Right ventricle myocardium inferior (tissue), 1 donor: Measurements from ENCODE around the gene IFNA14. TPM values are rescaled to one million over a fixed set of nuclear protein-coding genes. Genes with fewer than 3 reads are reported as not detected.
"Not testable (repeated sequence)": the region's sequence is repeated elsewhere in the genome, so short reads cannot be mapped to it uniquely, and the experiment has no call there.

Experiments
- ATAC-seq: fragments of 200-7000 bp; cut with Tn5 transposase; one replicate; pipeline ENCODE4 v1.9.1; 2020; ENCODE audit warnings: mild to moderate bottlenecking, moderate library complexity
- DNase-seq: peaks from one replicate; pipeline ENCODE4 v3.0.0; 2021; ENCODE audit errors: missing footprints
- intact Hi-C: fragments of 100-400 bp; cut with DNase I; formaldehyde crosslinking; loops from one replicate; pipeline ENCODE4 v1.11.0; 2022
- total RNA-seq: library from RNA; stranded (reverse); fragmentation: NEBNext Ultra II Directional; extraction: Animal tissue kit (Norgen Biotek cat#: 25700); gene quantifications from one replicate; pipeline ENCODE4 v1.2.1, GENCODE V29; 2021
- donor health status: DM: no; HTN: yes; CAD: no; lungs with severe emphysema.

Gene IFNA14
- total RNA-seq, 1 donor from 2014 or later, result not detected

GRCh38 chr9:21233258-21233657 is 6.5 kb downstream of the IFNA14 start:
- DNase-seq (no peak), ATAC-seq (no peak)
- intact Hi-C loops, result no loop called here

GRCh38 chr9:21228122-21228521 is 11.7 kb downstream of the IFNA14 start, which contains the start of gene IFNA17:
TSS of gene IFNA17 (minus strand) at chr9:21228222. CDS start at chr9:21228173, 49 bp downstream.
- no peak for ATAC-seq
- intact Hi-C loops, result no loop called here
- DNase-seq, result no peak

DNA sequence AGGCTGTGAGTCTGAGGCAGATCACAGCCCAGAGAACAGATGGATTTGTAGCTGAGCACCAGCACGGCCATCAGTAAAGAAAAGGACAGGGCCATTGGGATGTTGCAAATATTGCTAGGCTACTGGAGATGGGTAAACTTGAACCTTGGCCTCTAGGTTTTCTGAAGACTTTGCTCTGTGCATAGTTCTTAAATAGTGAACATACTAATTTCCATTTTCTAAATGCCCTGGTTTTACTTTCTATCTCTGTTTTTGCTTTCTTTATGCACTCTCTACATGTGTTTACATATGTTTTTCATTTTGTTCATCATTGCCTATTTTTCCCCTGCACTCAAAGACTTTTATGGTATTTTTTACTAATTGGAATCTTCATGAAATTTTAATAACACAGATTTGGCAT is 22.6 kb downstream of the IFNA14 start, which contains the start of gene IFNA16:
Gene IFNA16, minus strand, starts transcription at position 101 of the 400 bp plus-strand sequence. Its CDS starts 6 bp downstream, at position 95.
- intact Hi-C loops, DNase-seq, ATAC-seq: not testable (repeated sequence)

DNA sequence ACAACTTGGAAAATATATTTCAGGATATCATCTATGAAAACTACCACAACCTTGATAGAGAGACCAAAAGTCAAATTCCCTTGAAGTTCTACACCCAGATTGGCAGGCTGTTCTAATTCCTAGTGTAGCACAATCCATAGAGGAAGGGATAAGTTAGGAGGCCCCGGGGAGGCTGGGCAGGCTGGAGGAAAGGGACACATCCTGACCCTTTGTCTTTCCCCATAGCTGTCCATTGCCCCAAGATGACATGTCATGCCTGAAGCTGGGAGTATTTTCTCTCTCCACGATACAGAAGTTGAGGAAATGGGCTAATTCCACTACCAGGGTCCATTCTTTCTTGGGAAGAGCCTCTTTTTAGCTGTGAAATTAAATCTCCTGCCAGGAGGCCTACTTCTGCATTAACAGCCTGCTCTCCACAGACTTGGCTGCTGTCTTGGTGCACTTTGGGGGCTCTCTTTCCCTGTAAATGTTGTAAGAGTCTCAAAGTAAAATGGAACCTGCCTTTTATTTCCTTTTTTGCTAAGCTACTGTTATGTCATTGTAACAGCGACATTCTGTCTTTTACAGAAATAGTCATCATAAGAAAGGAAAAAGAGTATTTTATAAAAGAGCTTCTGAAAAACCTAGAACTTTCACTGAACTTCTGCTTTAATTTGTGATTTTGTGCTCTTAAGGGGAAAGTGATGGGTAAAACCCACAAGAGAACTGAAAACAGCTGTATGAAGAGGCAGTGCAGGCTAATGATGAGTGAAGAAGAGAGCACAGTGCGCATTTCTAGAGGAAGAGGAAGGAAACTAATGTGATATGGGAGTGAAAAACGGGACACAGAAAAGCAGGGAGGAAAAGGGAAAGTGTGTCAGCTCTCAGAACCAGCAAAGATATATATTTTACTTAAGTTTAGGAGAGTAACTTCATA is 26.1 kb downstream of the IFNA14 start:
- ATAC-seq, intact Hi-C loops, DNase-seq: not testable (repeated sequence)

- DNase-seq, ATAC-seq: not testable (repeated sequence)
These were observed 27.6 kb downstream of the IFNA14 start for GRCh38 chr9:21212160-21212559.

DNA sequence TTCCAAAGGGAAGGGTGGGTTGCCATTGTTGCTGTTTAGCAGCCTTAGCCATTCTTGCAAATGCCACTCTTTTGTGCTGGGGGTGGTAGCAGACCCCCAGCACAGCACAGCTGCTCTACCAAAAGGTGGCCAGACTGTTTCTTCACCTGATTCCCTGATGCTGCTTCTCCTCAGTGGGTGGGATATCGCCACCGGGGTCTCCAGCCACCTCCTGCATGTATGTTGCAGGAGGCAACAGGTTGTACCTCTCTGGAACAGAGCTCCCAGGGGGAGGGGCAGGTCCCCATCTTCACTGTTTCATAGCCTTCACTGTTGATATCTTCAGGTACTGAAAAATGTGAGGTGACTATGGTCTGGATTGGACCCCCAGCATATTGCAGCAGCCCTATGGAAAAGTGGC is 29.0 kb downstream of the IFNA14 start:
- DNase-seq, ATAC-seq, intact Hi-C loops: not testable (repeated sequence)

More at GRCh38 chr9:21212160-21212559, 27.6 kb downstream of the IFNA14 start:
- intact Hi-C loops, result not testable (repeated sequence)

DNA sequence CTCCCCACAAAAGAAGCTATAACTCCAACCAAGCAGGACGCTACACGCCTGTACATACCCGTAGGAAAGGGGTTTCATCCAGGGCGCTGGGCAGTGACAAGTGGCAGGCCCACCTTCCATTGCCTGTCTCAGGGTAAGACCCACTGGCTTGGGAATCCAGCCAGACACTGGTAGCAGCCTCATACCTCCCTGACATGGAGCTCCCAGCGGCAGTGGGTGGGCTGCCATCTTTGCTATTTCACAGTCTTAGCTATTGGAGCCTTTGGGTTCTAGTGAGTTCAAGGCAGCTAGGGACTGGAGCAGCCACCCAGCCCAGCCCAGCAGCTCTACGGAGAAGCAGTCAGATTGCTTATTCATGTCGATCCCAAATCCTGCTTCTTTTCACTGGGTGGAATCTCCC is 29.5 kb downstream of the IFNA14 start:
- intact Hi-C loops, result no loop called here
- no peak for ATAC-seq
- no peak for DNase-seq

- DNase-seq, intact Hi-C loops, ATAC-seq: not testable (repeated sequence)
These were observed 32.8 kb downstream of the IFNA14 start, which contains the start of gene IFNA10 for GRCh38 chr9:21207043-21207442. TSS of gene IFNA10 (minus strand) at chr9:21207143. CDS start at chr9:21207097, 46 bp downstream.

DNA sequence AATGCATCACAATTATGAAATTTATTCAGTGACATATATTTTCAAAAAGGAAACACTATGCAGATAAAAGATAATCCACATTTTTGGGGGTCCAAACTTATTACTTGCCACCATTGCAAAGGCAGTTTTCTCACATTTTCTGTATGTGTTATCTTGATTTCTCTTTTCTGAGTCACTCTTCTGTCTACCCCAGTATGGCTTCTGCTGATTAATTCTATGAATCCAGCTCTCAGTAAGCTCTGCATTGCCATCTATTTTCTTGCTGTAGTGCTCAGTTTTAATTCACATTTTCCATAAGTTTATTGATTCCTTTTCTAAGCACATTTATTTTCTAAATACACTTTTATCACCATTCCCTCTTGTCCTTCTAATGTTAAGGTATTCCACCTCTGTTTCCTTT is 34.6 kb downstream of the IFNA14 start:
- intact Hi-C loops, result no loop called here
- no peak for DNase-seq
- no peak for ATAC-seq

DNA sequence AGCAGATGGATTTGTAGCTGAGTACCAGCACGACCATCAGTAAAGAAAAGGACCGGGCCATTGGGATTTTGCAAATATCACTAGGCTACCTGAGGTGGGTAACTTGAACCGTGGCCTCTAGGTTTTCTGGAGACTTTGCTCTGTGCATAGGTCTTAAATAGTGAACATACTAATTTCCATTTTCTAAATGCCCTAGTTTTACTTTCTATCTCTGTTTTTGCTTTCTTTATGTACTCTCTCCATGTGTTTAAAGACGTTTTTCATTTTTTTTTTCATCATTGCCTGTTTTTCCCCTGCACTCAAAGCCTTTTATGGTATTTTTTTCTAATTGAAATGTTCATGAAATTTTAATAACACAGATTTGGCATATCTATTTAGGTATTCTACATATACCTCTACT is 37.7 kb downstream of the IFNA14 start, which contains the start of gene IFNA7:
Gene IFNA7, minus strand, starts transcription at position 101 of the 400 bp plus-strand sequence. Its CDS starts 40 bp downstream, at position 61.
- DNase-seq, intact Hi-C loops, ATAC-seq: not testable (repeated sequence)

DNA sequence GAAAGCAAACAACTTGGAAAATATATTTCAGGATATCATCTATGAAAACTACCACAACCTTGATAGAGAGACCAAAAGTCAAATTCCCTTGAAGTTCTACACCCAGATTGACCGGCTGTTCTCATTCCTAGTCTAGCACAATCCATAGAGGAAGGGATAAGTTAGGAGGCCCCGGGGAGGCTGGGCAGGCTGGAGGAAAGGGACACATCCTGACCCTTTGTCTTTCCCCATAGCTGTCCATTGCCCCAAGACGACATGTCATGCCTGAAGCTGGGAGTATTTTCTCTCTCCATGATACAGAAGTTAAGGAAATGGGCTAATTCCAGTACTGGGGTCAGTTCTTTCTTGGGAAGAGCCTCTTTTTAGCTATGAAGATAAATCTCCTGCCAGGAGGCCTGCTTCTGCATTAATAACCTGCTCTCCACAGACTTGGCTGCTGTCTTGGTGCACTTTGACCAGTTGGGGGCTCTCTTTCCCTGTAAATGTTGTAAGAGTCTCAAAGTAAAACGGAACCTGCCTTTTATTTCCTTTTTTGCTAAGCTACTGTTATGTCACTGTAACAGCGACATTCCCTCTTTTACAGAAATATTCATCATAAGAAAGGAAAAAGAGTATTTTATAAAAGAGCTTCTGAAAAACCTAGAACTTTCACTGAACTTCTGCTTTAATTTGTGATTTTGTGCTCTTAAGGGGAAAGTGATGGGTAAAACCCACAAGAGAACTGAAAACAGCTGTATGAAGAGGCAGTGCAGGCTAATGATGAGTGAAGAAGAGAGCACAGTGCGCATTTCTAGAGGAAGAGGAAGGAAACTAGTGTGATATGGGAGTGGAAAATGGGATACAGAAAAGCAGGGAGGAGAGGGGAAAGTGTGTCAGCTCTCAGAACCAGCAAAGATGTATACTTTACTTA is 44.7 kb downstream of the IFNA14 start:
- intact Hi-C loops, ATAC-seq, DNase-seq: not testable (repeated sequence)

Other genes with a start within 250 kb of the IFNA14 start
- gene HACD4, start 208.4 kb downstream of the IFNA14 start, total RNA-seq, result 1.1 TPM
- not detected for gene IFNB1, start 162.1 kb downstream of the IFNA14 start, total RNA-seq
- not detected for gene IFNW1, start 98.2 kb downstream of the IFNA14 start, total RNA-seq
- gene IFNA21, start 73.3 kb downstream of the IFNA14 start, total RNA-seq, result not detected
- not detected for gene IFNA4, start 52.4 kb downstream of the IFNA14 start, total RNA-seq
- not detected for gene IFNA7, start 37.8 kb downstream of the IFNA14 start, total RNA-seq
- gene IFNA10, start 32.9 kb downstream of the IFNA14 start, total RNA-seq, result not detected
- not detected for gene IFNA16, start 22.7 kb downstream of the IFNA14 start, total RNA-seq
- gene IFNA17, start 11.8 kb downstream of the IFNA14 start, total RNA-seq, result not detected
- gene IFNA5, start 65.3 kb upstream of the IFNA14 start, total RNA-seq, result not detected
- 12.2 TPM for gene KLHL9, start 95.4 kb upstream of the IFNA14 start, total RNA-seq
- gene IFNA6, start 110.9 kb upstream of the IFNA14 start, total RNA-seq, result not detected
- gene IFNA13, start 128.1 kb upstream of the IFNA14 start, total RNA-seq, result not detected
- not detected for gene IFNA2, start 145.4 kb upstream of the IFNA14 start, total RNA-seq
- gene IFNA8, start 169.1 kb upstream of the IFNA14 start, total RNA-seq, result not detected
- gene IFNA1, start 200.4 kb upstream of the IFNA14 start, total RNA-seq, result not detected
- gene IFNE, start 242.3 kb upstream of the IFNA14 start, total RNA-seq, result not detected